ENCODE results near the gene URB1. TPM values are rescaled to one million over a fixed set of nuclear protein-coding genes. Genes with fewer than 3 reads are reported as not detected.

URB1 gene
- total and polyA plus RNA-seq, 2 of the 8 experiments (the other 6 are each of a cell fraction or from before 2014, with no cell fraction given), result 8.1 to 28.9 TPM

DNA sequence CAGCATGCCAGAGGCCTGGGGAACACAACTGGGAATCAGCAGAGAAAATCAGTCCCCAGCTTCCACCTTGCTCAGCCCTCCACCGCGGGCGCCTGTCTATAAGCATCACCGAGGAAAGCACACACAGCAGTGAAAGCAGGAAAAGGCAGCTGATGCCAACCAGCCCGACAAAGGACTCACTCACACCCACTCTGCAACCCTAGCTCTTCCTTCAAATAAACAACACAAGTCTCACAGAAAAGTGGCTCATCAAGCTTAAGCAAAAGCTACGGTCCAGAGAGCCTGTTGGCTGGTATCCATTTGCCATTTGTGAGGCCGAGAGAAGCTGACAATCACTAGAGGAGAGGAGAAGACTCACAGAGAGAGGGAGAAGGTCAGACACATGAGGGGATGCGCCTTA, 67.1 kb downstream of the URB1 start (continued):
- TF ChIP-seq, protein P1, sequence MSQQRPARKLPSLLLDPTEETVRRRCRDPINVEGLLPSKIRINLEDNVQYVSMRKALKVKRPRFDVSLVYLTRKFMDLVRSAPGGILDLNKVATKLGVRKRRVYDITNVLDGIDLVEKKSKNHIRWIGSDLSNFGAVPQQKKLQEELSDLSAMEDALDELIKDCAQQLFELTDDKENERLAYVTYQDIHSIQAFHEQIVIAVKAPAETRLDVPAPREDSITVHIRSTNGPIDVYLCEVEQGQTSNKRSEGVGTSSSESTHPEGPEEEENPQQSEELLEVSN (IDR thresholded peaks at IDR 0.05), result no peak
- no peak for TF ChIP-seq TAF7 (optimal IDR thresholded peaks at IDR 0.05; ENCODE audit: borderline replicate concordance, low read depth, low read length)
